AG09309 (cell line): ENCODE data around the gene TRIP4.
"Not testable (repeated sequence)": the region's sequence is repeated elsewhere in the genome, so short reads cannot be mapped to it uniquely, and the experiment has no call there.

Source experiments
- DNase-seq: peaks from one replicate; pipeline ENCODE4 v3.0.0-alpha.2; 2010; ENCODE audit warnings: low read depth
- H3K4me3 ChIP-seq: 2 replicates; pipeline ENCODE4 v1.5.1; 2011; ENCODE audit warnings: mild to moderate bottlenecking, low read depth, low read length, moderate library complexity; ENCODE audit not compliant: control insufficient read depth
- TF ChIP-seq, protein P1 (sequence below): IDR thresholded peaks from 2 replicates; pipeline ENCODE4 v1.5.1; 2011; ENCODE audit warnings: mild to moderate bottlenecking, low read depth, low read length, inconsistent platforms; ENCODE audit not compliant: insufficient read depth, control insufficient read depth; ENCODE audit errors: missing control alignments

The TRIP4 gene

GRCh38 chr15:64381000-64381751, 6.5 kb upstream of the TRIP4 start, which contains the start of gene PCLAF:
Gene PCLAF (minus strand): TSS chr15:64381441. CDS start chr15:64381371, 70 bp downstream.
- peak within 1 kb of the TSS; percentile 68 for H3K4me3 ChIP-seq
- TF ChIP-seq, protein P1, sequence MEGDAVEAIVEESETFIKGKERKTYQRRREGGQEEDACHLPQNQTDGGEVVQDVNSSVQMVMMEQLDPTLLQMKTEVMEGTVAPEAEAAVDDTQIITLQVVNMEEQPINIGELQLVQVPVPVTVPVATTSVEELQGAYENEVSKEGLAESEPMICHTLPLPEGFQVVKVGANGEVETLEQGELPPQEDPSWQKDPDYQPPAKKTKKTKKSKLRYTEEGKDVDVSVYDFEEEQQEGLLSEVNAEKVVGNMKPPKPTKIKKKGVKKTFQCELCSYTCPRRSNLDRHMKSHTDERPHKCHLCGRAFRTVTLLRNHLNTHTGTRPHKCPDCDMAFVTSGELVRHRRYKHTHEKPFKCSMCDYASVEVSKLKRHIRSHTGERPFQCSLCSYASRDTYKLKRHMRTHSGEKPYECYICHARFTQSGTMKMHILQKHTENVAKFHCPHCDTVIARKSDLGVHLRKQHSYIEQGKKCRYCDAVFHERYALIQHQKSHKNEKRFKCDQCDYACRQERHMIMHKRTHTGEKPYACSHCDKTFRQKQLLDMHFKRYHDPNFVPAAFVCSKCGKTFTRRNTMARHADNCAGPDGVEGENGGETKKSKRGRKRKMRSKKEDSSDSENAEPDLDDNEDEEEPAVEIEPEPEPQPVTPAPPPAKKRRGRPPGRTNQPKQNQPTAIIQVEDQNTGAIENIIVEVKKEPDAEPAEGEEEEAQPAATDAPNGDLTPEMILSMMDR: no peak
- peak; percentile 68 for DNase-seq

- TF ChIP-seq, protein P1: no peak
- DNase-seq: no peak
- no peak overlapping the region for H3K4me3 ChIP-seq
These were observed 3.9 kb upstream of the TRIP4 start for GRCh38 chr15:64383760-64384159.

- H3K4me3 ChIP-seq: no peak overlapping the region
- no peak for DNase-seq
- TF ChIP-seq, protein P1: no peak
These were observed 1.3 kb upstream of the TRIP4 start for GRCh38 chr15:64386291-64386690.

DNA sequence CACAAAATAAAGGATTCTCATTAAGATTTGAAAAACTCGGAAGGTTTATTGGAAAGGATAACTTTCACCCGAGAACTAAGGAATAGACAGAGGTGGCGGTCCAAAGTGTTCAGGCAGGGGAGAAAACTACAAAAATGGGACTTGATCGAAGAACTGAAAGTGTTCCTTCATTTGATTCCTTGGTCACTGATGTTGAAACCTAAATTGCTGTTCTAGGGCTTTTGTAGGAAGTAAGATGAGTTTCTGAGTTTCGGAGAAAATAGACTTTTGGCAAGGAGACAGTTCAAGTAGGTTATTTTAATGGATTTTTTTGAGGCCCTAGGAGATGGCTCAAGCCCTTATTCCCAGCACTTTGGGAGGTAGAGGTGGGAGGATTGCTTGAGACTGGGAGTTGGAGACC, 1.4 kb downstream of the TRIP4 start:
- H3K4me3 ChIP-seq: no peak overlapping the region
- TF ChIP-seq, protein P1: no peak
- DNase-seq: no peak

DNA sequence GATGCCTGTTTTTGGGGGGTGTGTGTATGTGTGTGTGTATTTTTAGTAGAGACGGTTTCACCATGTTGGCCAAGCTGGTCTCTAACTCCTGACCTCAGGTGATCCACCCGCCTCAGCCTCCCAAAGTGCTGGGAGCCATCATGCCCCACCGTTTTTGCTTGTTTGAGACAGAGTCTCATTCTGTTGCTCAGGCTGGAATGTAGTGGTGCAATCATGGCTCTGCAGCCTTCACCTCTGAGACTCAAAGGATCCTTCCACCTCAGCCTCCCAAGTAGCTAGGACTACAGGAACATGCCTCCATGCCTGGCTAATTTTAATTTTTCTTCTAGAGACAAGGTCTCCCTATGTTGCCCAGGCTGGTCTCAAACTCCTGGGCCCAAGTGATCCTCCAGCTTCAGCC, 4.8 kb downstream of the TRIP4 start:
- DNase-seq, H3K4me3 ChIP-seq: not testable (repeated sequence)

DNA sequence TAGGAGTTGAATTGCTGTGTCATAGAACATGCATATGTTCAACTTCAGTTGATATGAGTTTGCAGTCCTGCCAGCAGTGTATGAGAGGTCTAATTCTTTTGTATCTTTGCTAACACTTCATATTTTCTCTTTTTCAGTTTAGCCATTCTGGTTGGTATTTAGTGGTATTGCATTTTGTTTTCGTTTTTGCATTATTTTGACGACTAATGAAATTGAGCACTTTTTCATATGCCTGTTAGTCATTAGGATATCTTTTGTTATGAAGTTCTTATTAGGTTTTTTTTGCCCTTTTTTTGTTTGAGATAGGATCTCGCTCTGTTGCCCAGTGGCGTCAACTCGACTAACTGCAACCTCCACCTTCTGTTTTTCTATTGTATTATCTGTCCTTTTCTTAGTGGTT, 9.2 kb downstream of the TRIP4 start:
- TF ChIP-seq, protein P1: no peak
- no peak overlapping the region for H3K4me3 ChIP-seq
- no peak for DNase-seq

- DNase-seq: no peak
- no peak overlapping the region for H3K4me3 ChIP-seq
- TF ChIP-seq, protein P1: no peak
These were observed 10.9 kb downstream of the TRIP4 start for GRCh38 chr15:64398575-64398974.
